KMS-11 (cell line): ENCODE data around the gene RREB1.

Source experiments
- H2AFZ ChIP-seq: fragments of 200-600 bp; sonication (generic); 2 replicates; pipeline ENCODE4 v1.6.1; 2016; ENCODE audit warnings: antibody characterized with exemption, mixed run types, low read depth
- H3K27ac ChIP-seq: fragments of 200-600 bp; sonication (generic); 2 replicates; pipeline ENCODE4 v1.6.1; 2016; ENCODE audit warnings: mild to moderate bottlenecking, mixed run types
- H3K27me3 ChIP-seq: fragments of 200-600 bp; sonication (generic); 2 replicates; pipeline ENCODE4 v1.6.1; 2017; ENCODE audit warnings: mild to moderate bottlenecking, low read depth, mixed run types, moderate library complexity; ENCODE audit not compliant: insufficient read depth
- H3K36me3 ChIP-seq: fragments of 200-600 bp; sonication (generic); 2 replicates; pipeline ENCODE4 v1.6.1; 2017; ENCODE audit warnings: mild to moderate bottlenecking, mixed run types; ENCODE audit not compliant: insufficient read depth
- H3K4me1 ChIP-seq: fragments of 200-600 bp; sonication (generic); 2 replicates; pipeline ENCODE4 v1.6.1; 2016; ENCODE audit warnings: mild to moderate bottlenecking, low read depth, mixed run types; ENCODE audit not compliant: poor library complexity, severe bottlenecking
- H3K4me2 ChIP-seq: fragments of 200-600 bp; sonication (generic); 2 replicates; pipeline ENCODE4 v1.7.0; 2016; ENCODE audit warnings: mild to moderate bottlenecking, mixed run types
- H3K4me3 ChIP-seq: fragments of 200-600 bp; sonication (generic); IDR thresholded peaks from 2 replicates; pipeline ENCODE4 v1.6.1; 2017; ENCODE audit warnings: low read depth, low read length, mixed read lengths; ENCODE audit not compliant: insufficient read depth
- H3K79me2 ChIP-seq: fragments of 200-600 bp; sonication (generic); 2 replicates; pipeline ENCODE4 v1.6.1; 2016; ENCODE audit warnings: low read depth, mixed run types; ENCODE audit not compliant: insufficient read depth
- H3K9ac ChIP-seq: fragments of 200-600 bp; sonication (generic); 2 replicates; pipeline ENCODE4 v1.6.1; 2016; ENCODE audit warnings: mild to moderate bottlenecking, mixed run types
- H4K20me1 ChIP-seq: fragments of 200-600 bp; sonication (generic); 2 replicates; pipeline ENCODE4 v1.6.1; 2016; ENCODE audit warnings: mild to moderate bottlenecking, mixed run types; ENCODE audit not compliant: insufficient read depth
- TF ChIP-seq, protein P1 (sequence below): fragments of 200-600 bp; sonication (generic); conservative IDR thresholded peaks from 2 replicates; pipeline ENCODE4 v1.6.1; 2017; ENCODE audit warnings: low read depth, mild to moderate bottlenecking, antibody characterized with exemption, low read length, moderate library complexity, mixed read lengths

Gene RREB1

DNA sequence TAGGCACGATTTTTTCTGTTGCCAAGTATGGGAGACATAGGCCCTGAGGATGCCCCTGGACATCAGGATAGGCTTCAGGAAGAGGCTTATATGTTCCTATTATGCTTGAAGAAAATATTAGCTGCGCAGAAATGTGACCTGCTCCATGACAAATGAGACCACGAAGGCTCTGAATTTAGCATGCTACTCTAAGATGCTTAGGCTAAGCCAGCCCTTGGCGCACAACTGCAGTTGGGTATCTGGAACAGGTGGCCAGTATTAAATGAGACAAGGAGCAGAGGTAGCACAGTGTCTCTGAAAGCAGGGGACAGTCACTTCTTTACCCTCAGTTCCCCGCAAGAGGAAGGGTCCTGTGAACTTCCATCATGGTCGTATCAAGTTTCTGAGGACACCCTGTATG is 90.0 kb downstream of the RREB1 start:
- no peaks in the 10 kb centered on the region for H3K36me3 ChIP-seq
- H3K79me2 ChIP-seq: no peaks in the 10 kb centered on the region
- no peaks in the 10 kb centered on the region for H3K4me1 ChIP-seq
- H3K4me3 ChIP-seq: no peak overlapping the region
- no peak overlapping the region for H3K27ac ChIP-seq
- H2AFZ ChIP-seq: no peak overlapping the region
- H4K20me1 ChIP-seq: no peaks in the 10 kb centered on the region
- H3K27me3 ChIP-seq: no peaks in the 10 kb centered on the region
- no peak overlapping the region for H3K9ac ChIP-seq
- H3K4me2 ChIP-seq: no peak overlapping the region
- TF ChIP-seq, protein P1, sequence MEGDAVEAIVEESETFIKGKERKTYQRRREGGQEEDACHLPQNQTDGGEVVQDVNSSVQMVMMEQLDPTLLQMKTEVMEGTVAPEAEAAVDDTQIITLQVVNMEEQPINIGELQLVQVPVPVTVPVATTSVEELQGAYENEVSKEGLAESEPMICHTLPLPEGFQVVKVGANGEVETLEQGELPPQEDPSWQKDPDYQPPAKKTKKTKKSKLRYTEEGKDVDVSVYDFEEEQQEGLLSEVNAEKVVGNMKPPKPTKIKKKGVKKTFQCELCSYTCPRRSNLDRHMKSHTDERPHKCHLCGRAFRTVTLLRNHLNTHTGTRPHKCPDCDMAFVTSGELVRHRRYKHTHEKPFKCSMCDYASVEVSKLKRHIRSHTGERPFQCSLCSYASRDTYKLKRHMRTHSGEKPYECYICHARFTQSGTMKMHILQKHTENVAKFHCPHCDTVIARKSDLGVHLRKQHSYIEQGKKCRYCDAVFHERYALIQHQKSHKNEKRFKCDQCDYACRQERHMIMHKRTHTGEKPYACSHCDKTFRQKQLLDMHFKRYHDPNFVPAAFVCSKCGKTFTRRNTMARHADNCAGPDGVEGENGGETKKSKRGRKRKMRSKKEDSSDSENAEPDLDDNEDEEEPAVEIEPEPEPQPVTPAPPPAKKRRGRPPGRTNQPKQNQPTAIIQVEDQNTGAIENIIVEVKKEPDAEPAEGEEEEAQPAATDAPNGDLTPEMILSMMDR: no peak

DNA sequence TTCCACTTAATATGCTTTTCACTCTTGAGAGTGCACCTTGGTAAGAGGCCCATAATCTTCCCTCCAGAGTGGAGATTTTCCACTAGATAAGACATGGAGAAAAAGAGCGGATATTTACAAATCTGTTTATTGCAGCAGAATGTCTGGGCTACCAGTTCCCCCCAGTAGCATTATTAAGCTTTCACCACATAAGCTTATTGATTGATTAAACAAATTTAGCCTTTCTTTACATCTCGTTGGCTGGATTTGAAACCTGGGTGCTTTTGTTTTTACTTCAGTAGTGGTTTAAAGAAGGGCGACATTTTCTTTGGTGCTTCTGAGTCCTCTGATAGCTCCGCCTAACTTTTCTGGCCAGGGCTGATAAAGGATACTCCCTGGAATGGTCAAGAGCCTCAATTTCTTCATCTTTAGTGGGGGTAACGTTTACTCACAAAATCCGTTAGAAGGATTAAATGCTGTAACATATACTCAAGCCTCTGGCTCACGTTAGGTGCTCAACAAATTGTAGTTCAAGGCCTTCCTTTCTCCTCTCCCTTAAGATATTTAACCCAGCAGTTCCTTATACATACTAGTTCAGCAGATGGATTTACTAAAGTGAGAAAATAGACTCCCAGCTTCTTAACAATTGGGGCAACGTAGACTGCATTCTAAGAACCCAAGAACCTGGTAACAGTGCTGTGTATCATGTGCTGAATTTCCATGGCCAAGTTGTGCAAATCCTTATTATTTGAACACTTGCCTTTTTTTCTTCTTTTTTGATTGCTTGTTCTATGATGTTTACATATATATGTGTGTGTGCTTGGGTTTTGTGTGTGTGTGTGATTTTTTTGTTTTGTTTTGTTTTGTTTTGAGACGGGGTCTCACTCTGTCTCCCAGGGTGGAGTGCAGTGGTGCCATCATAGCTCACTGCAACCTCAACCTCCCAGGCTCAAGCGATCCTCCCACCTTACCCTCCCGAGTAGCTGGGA is 91.4 kb downstream of the RREB1 start:
- no peak overlapping the region for H3K27ac ChIP-seq
- H3K36me3 ChIP-seq: no peaks in the 10 kb centered on the region
- H3K79me2 ChIP-seq: no peaks in the 10 kb centered on the region
- H3K27me3 ChIP-seq: no peaks in the 10 kb centered on the region
- no peak overlapping the region for H2AFZ ChIP-seq
- no peak overlapping the region for H3K4me2 ChIP-seq
- H3K4me1 ChIP-seq: no peaks in the 10 kb centered on the region
- H3K9ac ChIP-seq: no peak overlapping the region
- no peaks in the 10 kb centered on the region for H4K20me1 ChIP-seq
- no peak overlapping the region for H3K4me3 ChIP-seq
- TF ChIP-seq, protein P1: no peak

DNA sequence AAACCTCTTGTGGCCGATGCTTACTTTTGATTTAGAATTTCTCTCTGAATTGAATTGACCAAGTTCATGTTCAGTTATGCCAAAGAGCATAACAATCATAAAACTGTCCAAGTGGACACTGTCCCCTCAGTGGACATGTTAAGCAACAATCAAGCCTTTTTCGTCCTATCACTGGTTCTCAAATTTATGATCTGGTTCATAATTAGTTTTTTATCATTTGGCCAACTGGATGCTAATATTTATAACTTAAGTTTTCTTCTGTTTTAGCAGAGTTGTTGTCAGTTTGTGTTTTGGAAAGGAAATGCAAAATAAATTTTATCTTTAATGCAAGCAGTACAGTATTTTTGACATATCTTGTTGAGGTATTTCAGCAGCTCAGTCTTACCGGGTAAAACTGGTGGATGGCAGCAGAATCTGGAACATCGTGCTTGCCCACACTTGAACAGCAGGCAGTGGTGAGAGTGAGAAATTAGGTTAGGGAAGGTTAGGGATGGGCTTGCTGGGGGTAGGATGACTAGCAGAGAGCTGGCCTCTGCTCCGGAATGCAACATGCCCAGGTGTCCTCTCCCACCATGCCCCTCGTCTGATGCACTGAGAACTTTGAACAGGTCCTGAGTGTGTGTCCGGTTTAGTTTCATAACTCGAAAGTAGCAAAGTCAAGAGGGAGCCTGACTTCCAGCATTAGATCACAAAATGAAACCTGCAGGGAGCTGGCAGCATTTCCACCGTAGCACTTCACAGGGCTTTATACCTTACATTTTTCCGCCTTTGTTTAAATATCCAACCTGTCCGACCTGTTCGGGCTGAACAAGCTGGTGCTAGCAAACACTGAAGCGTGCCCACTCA is 93.1 kb downstream of the RREB1 start:
- H3K27me3 ChIP-seq: no peaks in the 10 kb centered on the region
- H3K9ac ChIP-seq: no peak overlapping the region
- no peaks in the 10 kb centered on the region for H3K4me1 ChIP-seq
- H3K36me3 ChIP-seq: no peaks in the 10 kb centered on the region
- H4K20me1 ChIP-seq: no peaks in the 10 kb centered on the region
- TF ChIP-seq, protein P1: no peak
- no peak overlapping the region for H3K4me3 ChIP-seq
- H3K79me2 ChIP-seq: no peaks in the 10 kb centered on the region
- H2AFZ ChIP-seq: no peak overlapping the region
- H3K4me2 ChIP-seq: no peak overlapping the region
- H3K27ac ChIP-seq: no peak overlapping the region

DNA sequence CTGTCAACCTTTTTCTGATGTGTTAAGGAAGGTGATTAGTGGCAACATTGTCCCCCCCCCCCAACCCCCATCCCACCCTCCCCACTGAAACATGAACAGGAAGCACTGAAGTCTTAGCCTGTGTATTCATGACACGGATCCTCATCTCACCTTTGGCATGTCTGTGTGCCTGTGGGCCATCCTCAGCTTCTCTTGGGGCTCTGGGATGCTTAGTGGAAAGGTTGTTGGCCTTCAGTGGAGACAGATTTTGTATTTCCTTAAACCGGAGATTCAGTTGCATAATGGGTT is 93.6 kb downstream of the RREB1 start:
- H4K20me1 ChIP-seq: no peaks in the 10 kb centered on the region
- no peaks in the 10 kb centered on the region for H3K4me1 ChIP-seq
- no peak overlapping the region for H3K4me2 ChIP-seq
- TF ChIP-seq, protein P1: no peak
- no peaks in the 10 kb centered on the region for H3K36me3 ChIP-seq
- H3K27ac ChIP-seq: no peak overlapping the region
- H3K9ac ChIP-seq: no peak overlapping the region
- H3K4me3 ChIP-seq: no peak overlapping the region
- no peaks in the 10 kb centered on the region for H3K79me2 ChIP-seq
- H2AFZ ChIP-seq: no peak overlapping the region
- no peaks in the 10 kb centered on the region for H3K27me3 ChIP-seq
